Fibroblast of lung (primary cell): ENCODE measurements around the gene SH3RF1.

Experiments
- CTCF ChIP-seq, 2 donors: IDR thresholded peaks in 1 of 2; conservative IDR thresholded peaks in 1 of 2; 1 replicate in 1 of 2; 2 replicates in 1 of 2; pipeline ENCODE4 v1.5.1; 2011 to 2012; ENCODE audit warnings: low read length in 2 of 2, control low read depth in 1 of 2, inconsistent platforms in 1 of 2, low read depth in 1 of 2, mild to moderate bottlenecking in 1 of 2
- EZH2 ChIP-seq: IDR thresholded peaks from 2 replicates; pipeline ENCODE4 v1.5.1; 2012; ENCODE audit warnings: low read length, control low read depth, mild to moderate bottlenecking; ENCODE audit errors: missing control alignments

GRCh38 chr4:169248645-169249044 lies 22.1 kb downstream of the SH3RF1 start:
- no peak for TF ChIP-seq CTCF (conservative IDR thresholded peaks at IDR 0.05 in 1 of 2, IDR thresholded peaks at IDR 0.05 in 1 of 2; ENCODE audit: low read depth in 1 of 2, low read length in 2 of 2)
- no peak for TF ChIP-seq EZH2
